H4 (cell line): ENCODE data around the gene CPAMD8. TPM values are rescaled to one million over a fixed set of nuclear protein-coding genes. Genes with fewer than 3 reads are reported as not detected.
A peak's percentile ranks its signal among the peaks of the same experiment; 100 is the strongest.

ENCODE experiments used
- DNase-seq: peaks from one replicate; pipeline ENCODE4 v3.0.0-alpha.2; 2015; ENCODE audit warnings: low spot score
- total RNA-seq: library from RNA; depleted of rRNA; stranded (reverse); fragments of >200 nt; shearing (Covaris generic); gene quantifications from 2 replicates; pipeline ENCODE4 v1.2.3, GENCODE V29; 2014; rRNA removed

Gene CPAMD8
- not detected in 2 replicates for total RNA-seq

- no peak for DNase-seq
Observed at GRCh38 chr19:17026706-17027534, at the start of gene CPAMD8. Gene CPAMD8 (minus strand): TSS chr19:17026810. CDS start chr19:17026642, 168 bp downstream.

- no peak for DNase-seq
Observed at GRCh38 chr19:17075864-17076542, 49.4 kb upstream of the CPAMD8 start.

- DNase-seq = peak; percentile 99
Observed at GRCh38 chr19:17075035-17075863, 48.6 kb upstream of the CPAMD8 start, which contains the start of the genes HAUS8 and MYO9B. Gene HAUS8 (minus strand): TSS chr19:17075452. CDS start chr19:17075422, 30 bp downstream. Gene MYO9B (plus strand): TSS chr19:17075777. CDS start chr19:17101718, 25,941 bp downstream.

- no peak for DNase-seq
Observed at GRCh38 chr19:17074634-17075034, 48.0 kb upstream of the CPAMD8 start.

GRCh38 chr19:17073869-17074633 is 47.4 kb upstream of the CPAMD8 start:
- no peak for DNase-seq

- no peak for DNase-seq
Observed at GRCh38 chr19:17070912-17071311, 44.3 kb upstream of the CPAMD8 start.

GRCh38 chr19:17070421-17070820 is 43.8 kb upstream of the CPAMD8 start:
- DNase-seq = no peak

- no peak for DNase-seq
Observed at GRCh38 chr19:17069193-17069592, 42.6 kb upstream of the CPAMD8 start.

- DNase-seq = no peak
Observed at GRCh38 chr19:17063428-17063827, 36.8 kb upstream of the CPAMD8 start.

- no peak for DNase-seq
Observed at GRCh38 chr19:17061691-17062090, 35.1 kb upstream of the CPAMD8 start.

- DNase-seq = no peak
Observed at GRCh38 chr19:17061205-17061604, 34.6 kb upstream of the CPAMD8 start.

- no peak for DNase-seq
Observed at GRCh38 chr19:17060802-17061201, 34.2 kb upstream of the CPAMD8 start.

- no peak for DNase-seq
Observed at GRCh38 chr19:17058236-17058635, 31.6 kb upstream of the CPAMD8 start.

- DNase-seq = no peak
Observed at GRCh38 chr19:17055636-17056035, 29.0 kb upstream of the CPAMD8 start.

GRCh38 chr19:17054746-17055145 is 28.1 kb upstream of the CPAMD8 start:
- no peak for DNase-seq

GRCh38 chr19:17052439-17052838 is 25.8 kb upstream of the CPAMD8 start:
- DNase-seq = peak; percentile 43

- no peak for DNase-seq
Observed at GRCh38 chr19:17049711-17050280, 23.2 kb upstream of the CPAMD8 start.

GRCh38 chr19:17048885-17049453 is 22.4 kb upstream of the CPAMD8 start:
- no peak for DNase-seq

- DNase-seq = no peak
Observed at GRCh38 chr19:17045907-17046502, 19.4 kb upstream of the CPAMD8 start.

- DNase-seq = no peak
Observed at GRCh38 chr19:17043744-17044143, 17.1 kb upstream of the CPAMD8 start.
